HG03354 (cell line): ENCODE results near the gene AHRR.
"Not testable (repeated sequence)": the region's sequence is repeated elsewhere in the genome, so short reads cannot be mapped to it uniquely, and the experiment has no call there.

Experiments used
- ATAC-seq: cut with Tn5 transposase; IDR thresholded peaks from one replicate; pipeline ENCODE4 v1.9.1; 2021; ENCODE audit warnings: mild to moderate bottlenecking; ENCODE audit not compliant: unreplicated experiment, poor library complexity, severe bottlenecking

Gene AHRR

GRCh38 chr5:373710-374602 is 52.4 kb downstream of the AHRR start:
- peak; percentile 49 for ATAC-seq

GRCh38 chr5:374631-375335 is 53.3 kb downstream of the AHRR start:
- ATAC-seq, result no peak

GRCh38 chr5:375336-375920 is 53.9 kb downstream of the AHRR start:
- ATAC-seq, result no peak

GRCh38 chr5:375921-376798 is 54.6 kb downstream of the AHRR start:
- ATAC-seq, result no peak

GRCh38 chr5:376799-377325 is 55.3 kb downstream of the AHRR start:
- ATAC-seq, result no peak

- no peak for ATAC-seq
Observed at GRCh38 chr5:377326-377981, 55.9 kb downstream of the AHRR start.

- no peak for ATAC-seq
Observed at GRCh38 chr5:378301-378891, 56.9 kb downstream of the AHRR start.

- no peak for ATAC-seq
Observed at GRCh38 chr5:378976-379742, 57.6 kb downstream of the AHRR start.

- no peak for ATAC-seq
Observed at GRCh38 chr5:380701-381309, 59.3 kb downstream of the AHRR start.

GRCh38 chr5:383066-383465 is 61.6 kb downstream of the AHRR start:
- ATAC-seq, result no peak

- ATAC-seq, result no peak
Observed at GRCh38 chr5:383621-384020, 62.1 kb downstream of the AHRR start.

- ATAC-seq, result not testable (repeated sequence)
Observed at GRCh38 chr5:384576-384975, 63.1 kb downstream of the AHRR start.

GRCh38 chr5:385321-385720 is 63.8 kb downstream of the AHRR start:
- ATAC-seq, result no peak

- ATAC-seq, result no peak
Observed at GRCh38 chr5:386432-387341, 65.2 kb downstream of the AHRR start.

GRCh38 chr5:387491-388265 is 66.2 kb downstream of the AHRR start:
- no peak for ATAC-seq
